ENCODE results near the gene RPL39. TPM values are rescaled to one million over a fixed set of nuclear protein-coding genes. Genes with fewer than 3 reads are reported as not detected.
A peak's percentile ranks its signal among the peaks of the same experiment; 100 is the strongest.
"Not testable (repeated sequence)": the region's sequence is repeated elsewhere in the genome, so short reads cannot be mapped to it uniquely, and the experiment has no call there.

Gene RPL39
- 485 and 2,998 TPM in 2 replicates for total RNA-seq (ENCODE audit: low replicate concordance)

DNA sequence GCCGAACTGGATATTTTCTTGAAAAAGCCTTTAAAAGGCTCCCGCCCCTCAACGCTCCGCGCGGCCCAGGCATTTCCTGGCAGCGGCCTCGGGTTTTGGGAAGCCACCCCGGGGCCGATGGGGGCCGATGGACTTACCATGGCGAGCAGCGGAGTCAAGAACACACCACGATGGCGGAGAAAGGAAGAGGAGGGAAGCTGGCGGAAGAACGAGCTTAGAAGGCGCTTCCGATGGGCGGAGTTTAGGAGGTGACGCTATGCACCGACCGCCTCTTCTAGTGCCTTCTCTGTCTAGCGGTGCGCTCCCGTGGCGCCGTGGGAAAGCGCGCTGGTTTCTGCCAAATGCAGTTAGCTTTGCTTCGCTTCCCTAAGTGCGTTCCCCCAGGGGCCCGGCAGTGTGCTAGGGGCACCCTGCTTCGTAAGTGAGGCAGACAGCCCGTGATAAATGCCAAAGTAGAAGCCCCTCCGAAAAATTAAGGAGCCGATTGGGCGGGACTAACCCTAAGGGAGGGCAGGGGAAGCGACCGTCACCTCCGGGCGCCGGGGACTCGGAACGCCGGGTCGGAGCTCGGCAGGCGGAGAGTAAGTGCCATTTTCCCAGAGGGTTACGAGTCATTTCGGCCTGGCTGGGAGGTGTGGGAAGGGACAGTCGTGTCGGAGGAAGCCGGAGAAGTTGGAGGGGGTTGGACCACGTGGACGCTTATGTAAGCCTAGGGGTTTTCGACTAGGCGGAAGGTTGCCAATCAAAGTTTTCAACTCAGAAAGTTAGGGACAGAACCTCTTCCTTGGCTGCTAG lies at the start of gene RPL39:
Gene RPL39 (minus strand): TSS at position 194 of the 795 bp plus-strand sequence. CDS start 54 bp downstream, at position 140.
- peak within 1 kb of the TSS; percentile 76 for H3K4me3 ChIP-seq (ENCODE audit: low read depth, low read length)
- DNase-seq (ENCODE audit: low read depth), result peak; percentile 88
- TF ChIP-seq, protein P1, sequence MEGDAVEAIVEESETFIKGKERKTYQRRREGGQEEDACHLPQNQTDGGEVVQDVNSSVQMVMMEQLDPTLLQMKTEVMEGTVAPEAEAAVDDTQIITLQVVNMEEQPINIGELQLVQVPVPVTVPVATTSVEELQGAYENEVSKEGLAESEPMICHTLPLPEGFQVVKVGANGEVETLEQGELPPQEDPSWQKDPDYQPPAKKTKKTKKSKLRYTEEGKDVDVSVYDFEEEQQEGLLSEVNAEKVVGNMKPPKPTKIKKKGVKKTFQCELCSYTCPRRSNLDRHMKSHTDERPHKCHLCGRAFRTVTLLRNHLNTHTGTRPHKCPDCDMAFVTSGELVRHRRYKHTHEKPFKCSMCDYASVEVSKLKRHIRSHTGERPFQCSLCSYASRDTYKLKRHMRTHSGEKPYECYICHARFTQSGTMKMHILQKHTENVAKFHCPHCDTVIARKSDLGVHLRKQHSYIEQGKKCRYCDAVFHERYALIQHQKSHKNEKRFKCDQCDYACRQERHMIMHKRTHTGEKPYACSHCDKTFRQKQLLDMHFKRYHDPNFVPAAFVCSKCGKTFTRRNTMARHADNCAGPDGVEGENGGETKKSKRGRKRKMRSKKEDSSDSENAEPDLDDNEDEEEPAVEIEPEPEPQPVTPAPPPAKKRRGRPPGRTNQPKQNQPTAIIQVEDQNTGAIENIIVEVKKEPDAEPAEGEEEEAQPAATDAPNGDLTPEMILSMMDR (IDR thresholded peaks at IDR 0.05; ENCODE audit: insufficient read depth, low read length), result no peak

DNA sequence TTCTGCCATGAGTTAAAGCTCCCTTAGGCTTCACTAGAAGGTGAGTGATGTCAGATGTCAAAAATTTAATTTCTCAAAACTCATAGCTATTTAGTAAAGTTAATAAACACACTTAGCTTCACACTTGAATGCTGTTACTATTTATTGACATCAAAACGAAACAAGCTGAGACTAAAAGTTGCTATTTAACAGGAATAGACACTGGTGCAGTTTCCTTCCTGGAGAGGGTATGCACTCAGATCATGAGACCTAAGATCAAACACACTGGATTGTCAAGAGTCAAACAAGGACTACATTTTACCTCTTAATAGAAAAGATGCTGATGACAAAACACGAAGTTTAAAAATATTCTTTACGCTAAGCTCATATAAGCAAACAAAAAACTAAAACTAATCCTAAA lies 42.5 kb upstream of the RPL39 start:
- no peak for DNase-seq (ENCODE audit: low read depth)
- H3K4me3 ChIP-seq (ENCODE audit: low read depth, low read length), result no peak overlapping the region
- TF ChIP-seq, protein P1 (IDR thresholded peaks at IDR 0.05; ENCODE audit: insufficient read depth, low read length), result no peak

DNA sequence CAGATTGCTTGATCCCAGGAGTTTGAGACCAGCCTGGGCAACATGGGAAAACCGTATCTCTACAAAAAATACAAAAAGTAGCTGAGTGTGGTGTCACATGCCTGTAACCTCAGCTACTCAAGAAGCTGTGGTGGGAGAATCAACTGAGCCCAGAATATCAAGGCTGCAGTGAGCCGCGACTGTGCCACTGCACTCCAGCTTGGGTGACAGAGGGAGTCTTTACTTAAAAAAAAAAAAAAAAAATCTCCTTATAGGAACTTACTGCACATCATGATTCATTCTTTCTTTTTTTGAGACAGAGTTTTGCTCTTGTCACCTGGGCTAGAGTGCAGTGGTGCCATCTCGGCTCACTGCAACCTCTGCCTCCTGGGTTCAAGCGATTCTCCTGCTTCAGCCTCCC lies 37.0 kb upstream of the RPL39 start:
- H3K4me3 ChIP-seq (ENCODE audit: low read depth, low read length), result no peak overlapping the region
- DNase-seq (ENCODE audit: low read depth), result no peak
- TF ChIP-seq, protein P1 (IDR thresholded peaks at IDR 0.05; ENCODE audit: insufficient read depth, low read length), result no peak

DNA sequence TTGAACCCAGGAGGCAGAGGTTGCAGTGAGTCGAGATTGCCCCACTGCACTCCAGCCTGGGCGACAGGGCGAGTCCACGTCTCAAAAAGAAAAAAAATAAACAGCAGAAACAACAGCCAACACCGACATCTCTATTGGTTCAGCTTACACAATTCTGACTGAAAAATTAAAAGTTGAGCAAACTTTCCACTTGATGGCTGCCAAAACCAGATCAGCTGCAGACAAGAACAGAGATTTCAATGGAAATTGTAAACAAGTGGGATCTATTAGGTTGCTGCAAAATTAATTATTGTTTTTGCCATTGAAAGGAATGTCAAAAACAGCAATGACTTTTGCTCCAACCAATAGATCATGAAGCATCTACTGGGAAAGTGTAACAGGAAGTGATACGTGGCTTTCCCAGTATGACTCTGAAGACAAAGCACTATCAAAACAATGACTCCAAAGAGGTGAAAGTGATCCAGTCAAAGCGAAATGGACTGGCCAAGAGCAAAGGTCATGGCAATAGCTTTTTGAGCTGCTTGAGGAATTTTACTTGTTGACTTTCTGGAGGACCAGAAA lies 35.0 kb upstream of the RPL39 start:
- no peak overlapping the region for H3K4me3 ChIP-seq (ENCODE audit: low read depth, low read length)
- TF ChIP-seq, protein P1 (IDR thresholded peaks at IDR 0.05; ENCODE audit: insufficient read depth, low read length), result no peak
- peak; percentile 28 for DNase-seq (ENCODE audit: low read depth)

DNA sequence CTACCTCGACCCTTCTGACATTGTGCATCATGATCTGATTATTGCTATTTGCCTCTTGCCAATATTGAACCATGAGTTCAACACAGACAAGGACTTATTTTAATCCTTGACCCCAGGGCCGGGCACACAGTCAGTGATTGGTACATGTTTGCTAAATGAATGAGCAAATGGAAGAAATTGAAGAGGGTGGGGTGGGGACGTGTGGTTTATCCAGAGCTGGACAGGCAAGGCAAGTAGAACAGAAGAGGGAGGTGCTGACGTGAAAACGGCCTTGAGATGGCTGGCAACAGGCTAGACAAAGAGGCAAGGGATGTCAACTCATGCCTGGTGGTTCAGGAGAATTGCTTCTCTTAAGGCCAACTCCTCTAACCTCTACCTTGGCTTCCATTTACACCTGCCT lies 32.8 kb upstream of the RPL39 start:
- H3K4me3 ChIP-seq (ENCODE audit: low read depth, low read length), result not testable (repeated sequence)

DNA sequence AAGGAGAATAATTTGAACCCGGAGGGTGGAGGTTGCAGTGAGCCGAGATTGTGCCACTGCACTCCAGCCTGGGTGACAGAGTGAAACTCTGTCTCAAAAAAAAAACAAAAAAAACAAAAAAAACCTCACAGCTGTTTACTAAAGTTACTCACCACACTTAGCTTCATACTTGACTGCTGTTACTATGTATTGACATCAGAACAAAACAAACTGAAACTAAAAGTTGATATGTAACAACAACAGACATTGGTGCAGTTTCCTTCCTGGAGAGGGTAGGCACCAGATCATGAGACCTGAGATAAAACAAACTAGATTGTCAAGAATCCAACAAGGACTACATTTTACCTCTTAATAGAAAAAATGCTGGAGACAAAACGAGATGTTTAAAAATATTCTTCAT lies 30.3 kb upstream of the RPL39 start:
- H3K4me3 ChIP-seq (ENCODE audit: low read depth, low read length), result not testable (repeated sequence)
- DNase-seq (ENCODE audit: low read depth), result peak; percentile 3

More for the DNA sequence above, 32.8 kb upstream of the RPL39 start:
- not testable (repeated sequence) for DNase-seq (ENCODE audit: low read depth)

DNA sequence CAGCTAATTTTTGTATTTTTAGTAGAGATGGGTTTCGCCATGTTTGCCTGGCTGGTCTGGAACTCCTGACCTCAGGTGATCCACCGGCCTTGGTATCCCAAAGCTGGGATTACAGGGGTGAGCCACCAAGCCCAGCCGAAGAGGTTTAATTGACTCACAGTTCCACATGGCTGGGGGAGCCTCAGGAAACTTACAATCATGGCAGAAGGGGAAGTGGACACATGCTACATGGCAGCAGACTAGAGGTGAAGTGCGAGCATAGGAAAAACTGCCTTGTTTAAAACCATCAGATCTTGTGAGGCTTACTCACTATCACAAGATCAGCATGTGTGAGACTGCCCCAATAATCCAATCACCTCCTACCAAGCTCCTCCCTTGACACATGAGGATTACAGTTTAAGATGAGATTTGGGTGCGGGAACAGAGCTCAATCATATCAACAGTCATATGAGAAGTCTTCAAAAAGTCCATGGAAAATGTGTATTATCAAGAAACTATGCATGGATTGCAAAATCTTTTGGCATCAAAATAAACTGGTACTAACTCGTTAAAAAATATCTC lies 25.8 kb upstream of the RPL39 start:
- peak; percentile 24 for DNase-seq (ENCODE audit: low read depth)
- no peak overlapping the region for H3K4me3 ChIP-seq (ENCODE audit: low read depth, low read length)
- TF ChIP-seq, protein P1 (IDR thresholded peaks at IDR 0.05; ENCODE audit: insufficient read depth, low read length), result no peak

Measured in fibroblast of the aortic adventitia (primary cell).